NCI-H2196 (cell line): Measurements from ENCODE around the gene CNTLN.
"Not testable (repeated sequence)": the region's sequence is repeated elsewhere in the genome, so short reads cannot be mapped to it uniquely, and the experiment has no call there.

Experiments
- DNase-seq: peaks from one replicate; lab custom pipeline; 2025; ENCODE audit not compliant: unreplicated experiment; lab: John Stamatoyannopoulos, UW

The CNTLN gene

GRCh38 chr9:17488662-17489061, 353.8 kb downstream of the CNTLN start:
- no peak for DNase-seq

DNA sequence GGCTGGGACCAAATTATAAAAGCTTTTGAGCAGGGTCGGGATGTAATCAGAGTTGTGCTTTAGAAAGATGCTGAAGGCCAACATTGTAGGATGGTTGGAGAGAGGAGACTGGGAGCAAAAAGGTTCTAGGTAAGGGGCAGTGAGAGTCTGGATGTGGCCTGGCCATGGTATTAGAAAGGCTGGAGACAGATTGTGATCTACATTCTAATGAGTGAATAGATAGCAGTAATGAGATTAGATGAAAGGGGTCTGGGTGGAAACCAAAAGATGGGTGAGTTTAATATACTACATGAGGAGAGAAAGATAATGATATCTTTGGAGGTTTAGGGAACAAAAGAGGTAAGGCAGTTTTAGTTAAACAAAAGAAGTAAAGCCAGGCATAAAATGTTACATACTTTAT, 355.3 kb downstream of the CNTLN start:
- DNase-seq = no peak

- no peak for DNase-seq
These were observed 356.9 kb downstream of the CNTLN start for GRCh38 chr9:17491780-17492179.

GRCh38 chr9:17503196-17503595, 368.4 kb downstream of the CNTLN start:
- no peak for DNase-seq

DNA sequence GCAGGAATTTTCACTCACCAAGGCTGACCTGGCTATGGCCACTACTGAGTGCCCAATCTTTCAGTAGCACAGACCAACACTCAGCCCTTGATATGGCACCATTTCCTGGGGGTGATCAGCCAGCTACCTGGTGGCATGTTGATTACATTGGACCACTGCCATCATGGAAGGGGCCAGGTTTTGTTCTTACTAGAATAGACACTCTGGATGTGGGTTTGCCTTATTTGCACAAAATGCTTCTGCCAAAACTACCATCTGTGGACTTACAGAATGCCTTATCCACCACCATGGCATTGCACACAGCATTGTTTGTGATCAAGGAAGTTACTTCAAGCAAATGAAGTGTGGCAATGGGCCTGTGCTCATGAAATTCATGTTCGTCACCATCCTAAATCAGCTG, 374.3 kb downstream of the CNTLN start:
- no peak for DNase-seq

GRCh38 chr9:17509701-17510100, 374.9 kb downstream of the CNTLN start:
- no peak for DNase-seq

DNA sequence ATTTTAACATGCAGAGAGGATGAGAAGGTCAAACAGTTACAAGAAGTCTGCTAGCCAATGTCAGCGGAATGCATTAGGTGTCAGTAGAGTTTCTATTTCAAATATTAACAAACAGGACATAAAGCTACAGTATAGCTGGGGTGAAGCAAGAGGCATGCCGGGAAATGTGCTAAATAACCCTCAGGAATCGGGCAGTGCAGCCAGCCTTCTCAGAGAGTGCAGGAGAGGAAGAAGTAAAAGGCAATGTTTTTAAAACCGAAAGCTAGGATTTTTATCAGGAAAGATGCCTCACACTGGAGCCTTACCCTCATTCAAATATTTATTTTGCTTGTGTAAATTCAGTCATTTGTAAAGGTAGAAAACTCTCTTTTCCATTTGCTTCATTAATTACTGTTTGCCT, 384.9 kb downstream of the CNTLN start:
- DNase-seq = no peak

GRCh38 chr9:17520268-17521064, 385.6 kb downstream of the CNTLN start:
- no peak for DNase-seq

GRCh38 chr9:17521100-17521855, 386.4 kb downstream of the CNTLN start:
- no peak for DNase-seq

- DNase-seq = not testable (repeated sequence)
These were observed 391.9 kb downstream of the CNTLN start for GRCh38 chr9:17526726-17527125.

DNA sequence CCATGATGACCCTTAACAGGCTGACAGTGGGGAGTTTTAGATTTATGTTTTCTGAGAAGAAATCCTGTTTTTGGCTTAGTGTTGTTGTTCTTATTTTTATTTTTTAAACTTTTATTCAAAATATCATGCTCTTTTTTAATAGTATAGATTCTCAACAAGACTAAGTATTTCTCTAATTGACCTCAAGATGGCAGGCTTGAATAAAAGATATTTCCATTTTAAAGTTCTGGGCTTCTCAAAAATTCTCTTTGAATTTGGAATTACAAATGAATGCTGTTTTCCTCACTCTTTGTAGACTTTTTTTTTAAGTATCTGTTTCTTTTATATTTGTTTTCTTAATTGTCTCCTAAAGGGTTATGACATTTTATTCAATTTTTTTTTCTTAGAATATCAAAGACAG, 394.0 kb downstream of the CNTLN start:
- DNase-seq = peak; percentile 25

DNA sequence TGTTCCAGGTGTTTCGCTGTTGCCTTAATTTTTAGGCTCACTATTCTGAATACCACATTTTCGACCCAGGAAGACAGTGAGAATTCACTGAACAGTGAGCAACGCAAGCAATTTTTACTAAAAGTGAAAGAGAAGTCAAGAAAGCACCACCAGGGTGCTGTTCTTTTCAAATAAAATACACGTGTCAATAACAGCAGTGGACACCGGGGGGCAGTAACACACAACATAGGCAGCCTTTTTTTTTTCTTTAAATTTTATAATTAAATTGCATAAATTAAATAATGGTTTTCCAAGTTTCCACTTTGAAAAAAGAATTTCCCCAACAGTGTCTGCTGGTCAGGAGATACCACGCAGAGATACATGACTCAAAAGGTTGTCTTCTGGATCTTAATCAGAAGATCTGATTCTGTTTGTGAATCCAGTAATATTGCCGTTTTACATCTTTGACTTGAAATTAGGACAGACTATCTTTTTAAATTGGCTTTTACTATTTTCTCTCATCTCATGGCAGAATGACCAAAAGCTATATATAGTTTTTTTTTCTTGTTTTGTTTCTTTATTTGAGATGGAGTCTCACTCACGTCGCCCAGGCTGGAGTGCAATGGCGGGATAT, 396.9 kb downstream of the CNTLN start:
- DNase-seq = peak; percentile 48

GRCh38 chr9:17532461-17532860, 397.6 kb downstream of the CNTLN start:
- no peak for DNase-seq

GRCh38 chr9:17535176-17535575, 400.3 kb downstream of the CNTLN start:
- no peak for DNase-seq

- DNase-seq = no peak
These were observed 401.2 kb downstream of the CNTLN start for GRCh38 chr9:17536027-17536426.

GRCh38 chr9:17551023-17551422, 416.2 kb downstream of the CNTLN start:
- no peak for DNase-seq
